ENCODE results near the gene ZHX3. TPM values are rescaled to one million over a fixed set of nuclear protein-coding genes. Genes with fewer than 3 reads are reported as not detected.

Gene ZHX3
- total RNA-seq, 1 donor from 2014 or later = 9.1 TPM

GRCh38 chr20:41342474-41343464 lies 25.2 kb upstream of the ZHX3 start:
- Mint-ChIP-seq H3K27ac (no peak overlapping the region), H3K4me1 (ENCODE audit: low read depth) (peaks cover 10% of the 10 kb centered on the region), H3K9me3 (ENCODE audit: low read depth) (no peaks in the 10 kb centered on the region), H3K36me3 (ENCODE audit: insufficient read depth) (no peaks in the 10 kb centered on the region), H3K4me3 (ENCODE audit: low read depth) (no peak overlapping the region), H3K27me3 (peaks cover 6% of the 10 kb centered on the region)
- no peak for DNase-seq (ENCODE audit: low spot score, unreplicated experiment)
- TF ChIP-seq CTCF (IDR thresholded peaks at IDR 0.05; ENCODE audit: unreplicated experiment) = no peak

GRCh38 chr20:41340327-41341055 lies 23.0 kb upstream of the ZHX3 start, which contains the start of gene LPIN3:
Gene LPIN3 (plus strand): TSS chr20:41340821. CDS start chr20:41345804, 4,983 bp downstream.
- H3K9me3 Mint-ChIP-seq (ENCODE audit: low read depth) = no peaks in the 10 kb centered on the region
- H3K36me3 Mint-ChIP-seq (ENCODE audit: insufficient read depth) = no peaks in the 10 kb centered on the region
- no peak for TF ChIP-seq CTCF (IDR thresholded peaks at IDR 0.05; ENCODE audit: unreplicated experiment)
- peak within 1 kb of the TSS; percentile 75 for H3K4me3 Mint-ChIP-seq (ENCODE audit: low read depth)
- H3K4me1 Mint-ChIP-seq (ENCODE audit: low read depth) = peaks cover 10% of the 10 kb centered on the region
- H3K27ac Mint-ChIP-seq = peak within 1 kb of the TSS; percentile 96
- peak; percentile 85 for DNase-seq (ENCODE audit: low spot score, unreplicated experiment)
- H3K27me3 Mint-ChIP-seq = peaks cover 8% of the 10 kb centered on the region

GRCh38 chr20:41339957-41340326 lies 22.4 kb upstream of the ZHX3 start:
- peak; percentile 99 for TF ChIP-seq CTCF (IDR thresholded peaks at IDR 0.05; ENCODE audit: unreplicated experiment)
- H3K4me3 Mint-ChIP-seq (ENCODE audit: low read depth) = peak overlapping the region; percentile 75
- peak overlapping the region; percentile 96 for H3K27ac Mint-ChIP-seq
- peaks cover 10% of the 10 kb centered on the region for H3K4me1 Mint-ChIP-seq (ENCODE audit: low read depth)
- H3K9me3 Mint-ChIP-seq (ENCODE audit: low read depth) = no peaks in the 10 kb centered on the region
- H3K36me3 Mint-ChIP-seq (ENCODE audit: insufficient read depth) = no peaks in the 10 kb centered on the region
- DNase-seq (ENCODE audit: low spot score, unreplicated experiment) = peak; percentile 94
- peaks cover 10% of the 10 kb centered on the region for H3K27me3 Mint-ChIP-seq

GRCh38 chr20:41336711-41337492 lies 19.4 kb upstream of the ZHX3 start:
- Mint-ChIP-seq H3K4me1 (ENCODE audit: low read depth) (peaks cover 7% of the 10 kb centered on the region), H3K27ac (no peak overlapping the region), H3K9me3 (ENCODE audit: low read depth) (no peaks in the 10 kb centered on the region), H3K36me3 (ENCODE audit: insufficient read depth) (no peaks in the 10 kb centered on the region), H3K27me3 (peaks cover 14% of the 10 kb centered on the region), H3K4me3 (ENCODE audit: low read depth) (no peak overlapping the region)
- no peak for TF ChIP-seq CTCF (IDR thresholded peaks at IDR 0.05; ENCODE audit: unreplicated experiment)
- DNase-seq (ENCODE audit: low spot score, unreplicated experiment) = no peak

Measured in progenitor cell of endocrine pancreas (in vitro differentiated cells).